HG02610 (cell line): Measurements from ENCODE around the gene RPL10.
A peak's percentile ranks its signal among the peaks of the same experiment; 100 is the strongest.
"Not testable (repeated sequence)": the region's sequence is repeated elsewhere in the genome, so short reads cannot be mapped to it uniquely, and the experiment has no call there.

ENCODE experiments used
- ATAC-seq: cut with Tn5 transposase; IDR thresholded peaks from one replicate; pipeline ENCODE4 v1.9.1; 2021; ENCODE audit warnings: mild to moderate bottlenecking, moderate library complexity; ENCODE audit not compliant: unreplicated experiment

Gene RPL10

DNA sequence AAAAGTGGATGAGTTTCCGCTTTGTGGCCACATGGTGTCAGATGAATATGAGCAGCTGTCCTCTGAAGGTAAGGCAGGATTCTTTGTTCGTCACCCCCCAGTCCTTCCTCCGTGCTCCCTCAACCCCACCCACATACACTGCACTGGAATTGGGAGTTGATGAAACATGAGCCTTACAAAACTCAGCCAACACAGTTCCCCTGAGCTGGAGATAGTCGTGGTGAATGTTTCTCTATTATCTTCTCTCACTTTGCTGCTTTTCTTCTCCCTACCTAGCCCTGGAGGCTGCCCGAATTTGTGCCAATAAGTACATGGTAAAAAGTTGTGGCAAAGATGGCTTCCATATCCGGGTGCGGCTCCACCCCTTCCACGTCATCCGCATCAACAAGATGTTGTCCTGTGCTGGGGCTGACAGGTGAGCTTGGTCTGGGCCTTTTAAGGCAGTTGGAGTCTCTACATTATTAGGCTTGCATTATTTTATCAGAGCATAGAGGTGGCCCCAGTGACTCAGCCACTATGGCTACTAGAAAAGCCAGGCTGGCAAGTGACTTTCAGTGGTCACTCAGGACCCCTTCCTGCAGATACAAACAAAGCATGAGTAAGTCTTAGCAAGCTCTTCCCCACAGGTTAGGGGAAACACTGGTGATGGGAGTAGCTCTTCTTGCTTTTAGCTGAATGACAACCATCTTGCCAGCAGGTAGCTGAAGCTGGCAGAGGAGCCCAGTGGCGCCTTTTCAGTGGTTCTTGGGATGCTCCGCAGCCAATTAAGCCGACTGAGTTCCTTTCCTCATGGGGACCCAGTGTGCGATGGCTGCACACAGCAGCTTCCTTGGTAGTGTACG is 1.6 kb downstream of the RPL10 start:
- ATAC-seq, result no peak

- not testable (repeated sequence) for ATAC-seq
These were observed 2.2 kb downstream of the RPL10 start for GRCh38 chrX:154400369-154400817.

DNA sequence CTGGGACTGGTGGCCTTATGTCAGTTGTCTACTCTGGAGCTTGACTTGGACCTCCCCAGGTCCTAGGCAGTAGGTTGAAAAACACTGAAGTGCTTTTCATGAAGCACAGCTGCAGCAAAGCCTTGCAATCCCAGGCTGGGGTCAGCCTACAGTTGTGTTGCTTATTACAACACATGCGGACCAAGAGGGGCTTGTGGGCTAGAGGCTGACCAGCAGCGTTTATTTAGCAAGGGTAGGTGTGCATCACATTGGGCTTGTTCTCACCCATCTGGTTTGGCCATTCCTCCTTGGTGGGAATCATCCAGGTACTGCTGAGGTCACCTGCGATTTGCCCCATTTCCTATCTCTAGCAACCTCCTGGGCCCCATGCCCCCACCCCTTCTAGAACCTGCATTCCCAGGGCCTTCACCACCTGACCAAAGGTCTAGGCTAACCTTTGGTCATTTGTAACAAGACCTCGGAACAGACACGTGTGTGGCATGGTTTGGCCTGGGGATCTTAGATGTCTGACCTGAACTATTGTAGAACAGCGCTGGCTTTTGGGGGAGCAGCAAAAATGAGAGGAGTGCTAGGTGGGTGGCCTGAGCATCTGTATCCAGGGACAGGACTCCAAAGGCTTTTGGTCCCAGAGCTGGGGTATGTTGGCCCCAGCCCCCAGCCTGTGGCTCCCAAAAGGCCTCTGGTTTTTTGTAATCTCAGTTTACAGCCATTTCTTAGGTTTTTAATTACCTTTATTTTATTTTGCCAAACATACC is 3.0 kb downstream of the RPL10 start:
- ATAC-seq, result no peak

- ATAC-seq, result no peak
These were observed 3.9 kb downstream of the RPL10 start for GRCh38 chrX:154401918-154402621.

GRCh38 chrX:154402622-154403127 is 4.5 kb downstream of the RPL10 start:
- ATAC-seq, result no peak

- ATAC-seq, result no peak
These were observed 5.0 kb downstream of the RPL10 start for GRCh38 chrX:154403192-154403591.

- no peak for ATAC-seq
These were observed 5.7 kb downstream of the RPL10 start for GRCh38 chrX:154403858-154404257.

GRCh38 chrX:154404625-154405192 is 6.5 kb downstream of the RPL10 start:
- ATAC-seq, result no peak

DNA sequence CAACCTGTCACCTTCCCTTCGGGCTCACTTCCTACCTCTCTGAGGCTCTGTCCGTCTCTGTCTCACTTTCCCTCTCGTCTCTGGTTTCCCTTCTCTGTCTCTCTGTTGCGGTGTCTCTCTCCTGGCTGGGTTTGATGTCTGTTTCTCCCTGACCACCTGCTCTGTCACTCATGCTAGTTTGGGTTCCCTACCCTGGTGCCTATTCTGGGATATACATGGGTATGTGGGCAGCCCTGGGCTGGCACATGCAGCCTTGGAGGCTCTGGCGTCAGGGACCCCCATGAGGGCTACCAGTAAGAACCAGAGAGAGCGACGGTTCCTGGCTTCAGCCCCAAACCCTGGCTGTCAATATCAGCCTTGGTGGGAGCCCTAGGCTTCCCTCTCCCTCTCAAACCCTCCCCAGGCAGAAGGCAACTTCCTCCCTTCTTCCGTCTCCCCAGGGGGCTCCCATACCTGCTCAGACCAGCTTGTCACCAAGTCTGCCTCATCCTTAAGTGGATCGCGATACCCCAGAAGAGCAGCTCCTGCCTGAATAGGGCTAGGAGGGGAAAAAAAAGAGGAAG is 10.6 kb downstream of the RPL10 start:
- ATAC-seq, result peak; percentile 10

DNA sequence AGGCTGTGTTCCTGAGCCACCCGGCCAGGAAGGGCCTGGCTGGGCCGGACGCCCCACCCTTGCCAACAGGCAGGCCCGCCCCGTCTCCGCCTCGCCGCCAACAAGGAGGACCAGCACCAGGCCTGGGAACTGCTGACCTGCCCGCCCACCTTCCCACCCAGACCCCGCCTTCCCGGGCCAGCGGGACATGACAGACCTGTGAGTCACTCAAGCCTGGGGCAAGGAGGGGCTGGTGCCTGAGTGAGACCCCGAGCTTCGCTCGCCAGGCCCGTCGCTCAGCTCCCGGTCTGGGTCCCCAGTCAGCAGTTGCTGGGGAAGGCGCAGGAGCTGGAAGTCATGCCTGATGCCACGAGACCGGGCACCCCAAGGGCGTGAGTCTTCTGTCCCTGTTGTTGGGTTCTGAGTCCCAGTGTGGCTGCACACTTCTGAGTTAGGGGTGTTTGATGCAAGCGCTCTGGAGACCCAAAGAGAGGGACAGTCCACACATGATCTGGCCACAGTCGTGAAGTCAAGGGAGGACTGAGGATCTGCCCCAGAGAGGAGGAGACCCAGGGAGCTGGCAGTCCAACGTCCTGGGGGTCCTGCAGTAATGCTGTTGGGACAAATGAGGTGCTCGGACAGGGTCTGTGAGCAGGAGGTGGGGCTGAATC is 11.2 kb downstream of the RPL10 start, which contains the start of gene DNASE1L1:
Gene DNASE1L1 (minus strand): TSS at position 33 of the 650 bp plus-strand sequence. CDS start 3,686 bp downstream, outside the sequence.
- peak; percentile 60 for ATAC-seq

DNA sequence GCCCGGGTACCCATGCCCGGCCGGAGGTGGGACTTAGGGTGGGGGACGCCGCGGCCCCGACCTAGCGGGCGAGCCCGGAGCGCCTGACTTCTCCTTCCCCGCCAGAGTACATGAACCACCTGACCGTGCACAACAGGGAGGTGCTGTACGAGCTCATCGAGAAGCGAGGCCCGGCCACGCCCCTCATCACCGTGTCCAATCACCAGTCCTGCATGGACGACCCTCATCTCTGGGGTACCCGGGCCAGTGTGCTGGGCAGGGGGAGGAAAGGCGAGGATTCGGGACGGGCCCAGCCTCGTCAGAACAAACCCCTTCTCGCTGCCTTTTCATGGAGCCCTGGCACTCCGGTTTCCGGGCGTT is 13.8 kb downstream of the RPL10 start:
- ATAC-seq, result peak; percentile 41

- no peak for ATAC-seq
These were observed 14.3 kb downstream of the RPL10 start for GRCh38 chrX:154412468-154412867.

- ATAC-seq, result no peak
These were observed 15.0 kb downstream of the RPL10 start for GRCh38 chrX:154413142-154413541.

DNA sequence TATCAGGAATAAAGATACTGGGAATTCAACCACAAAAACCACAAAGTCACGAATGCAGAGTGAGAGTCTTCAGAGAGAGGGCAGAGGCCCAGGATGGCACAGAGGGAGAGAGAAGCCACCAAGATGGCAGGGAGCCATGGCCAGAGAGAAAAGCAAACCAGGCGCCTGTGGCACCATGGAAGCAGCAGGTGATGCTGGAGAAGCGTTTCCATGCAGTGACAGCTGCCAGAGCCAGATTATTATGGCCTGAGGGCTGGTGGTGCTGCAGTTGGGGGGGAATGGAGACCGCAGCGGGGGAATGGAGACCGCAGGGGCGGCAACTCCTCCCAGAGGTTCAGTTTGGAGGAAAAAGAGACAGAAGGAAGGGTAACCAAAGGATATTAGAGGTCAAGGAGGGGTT is 19.0 kb downstream of the RPL10 start:
- ATAC-seq, result no peak

DNA sequence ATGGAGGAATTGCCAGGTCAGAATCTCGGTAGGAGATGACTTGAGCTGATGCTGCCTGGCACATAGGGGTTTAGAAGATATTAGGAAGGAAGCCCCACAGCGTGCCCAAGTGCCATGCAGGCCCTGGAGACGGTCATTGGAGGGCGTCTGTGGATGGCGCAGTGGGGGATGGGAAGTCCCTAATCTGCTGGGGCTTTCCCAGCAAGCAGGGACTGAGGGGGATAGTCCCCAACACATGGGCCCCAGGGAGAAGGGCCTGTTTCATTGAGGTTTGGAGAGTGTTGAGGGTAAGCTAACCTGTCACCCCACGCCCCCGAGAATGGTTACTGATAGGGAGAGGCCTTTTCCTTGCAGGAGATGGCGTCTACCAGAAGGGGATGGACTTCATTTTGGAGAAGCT is 21.0 kb downstream of the RPL10 start:
- ATAC-seq, result no peak

GRCh38 chrX:154419688-154420401 is 21.7 kb downstream of the RPL10 start:
- ATAC-seq, result no peak

DNA sequence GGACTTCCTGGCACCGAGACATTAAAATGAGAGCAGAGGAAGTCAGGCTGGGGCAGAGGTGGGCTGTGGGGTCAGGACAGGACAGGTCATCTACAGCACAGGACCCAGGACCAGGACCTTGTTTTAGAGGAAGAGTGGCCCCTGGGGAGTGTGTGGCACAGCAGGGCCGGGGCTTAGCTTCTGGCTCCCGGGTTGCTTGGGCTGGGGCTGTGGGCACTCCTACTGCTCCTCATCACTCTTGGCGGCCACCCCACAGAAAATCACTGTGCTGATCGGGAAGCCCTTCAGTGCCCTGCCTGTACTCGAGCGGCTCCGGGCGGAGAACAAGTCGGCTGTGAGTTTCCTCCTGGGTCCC is 22.2 kb downstream of the RPL10 start:
- no peak for ATAC-seq

- ATAC-seq, result no peak
These were observed 29.0 kb downstream of the RPL10 start for GRCh38 chrX:154426916-154427770.
